Measurements from ENCODE around the gene PSME1.

DNA sequence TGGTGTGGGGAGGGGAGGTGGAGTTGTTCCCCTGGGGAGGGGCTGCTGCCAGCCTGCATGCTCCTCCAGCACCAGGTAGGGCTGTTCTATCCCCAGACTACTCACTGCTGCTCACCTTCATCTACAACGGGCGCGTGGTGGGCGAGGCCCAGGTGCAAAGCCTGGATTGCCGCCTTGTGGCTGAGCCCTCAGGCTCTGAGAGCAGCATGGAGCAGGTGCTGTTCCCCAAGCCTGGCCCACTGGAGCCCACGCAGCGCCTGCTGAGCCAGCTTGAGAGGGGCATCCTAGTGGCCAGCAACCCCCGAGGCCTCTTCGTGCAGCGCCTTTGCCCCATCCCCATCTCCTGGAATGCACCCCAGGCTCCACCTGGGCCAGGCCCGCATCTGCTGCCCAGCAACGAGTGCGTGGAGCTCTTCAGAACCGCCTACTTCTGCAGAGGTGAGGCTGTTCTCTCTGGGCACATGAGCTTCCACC is 28.6 kb downstream of the PSME1 start:
- no peak for TF ChIP-seq TAF1 (IDR thresholded peaks at IDR 0.05; ENCODE audit: low read depth, low read length)
- no peak for TF ChIP-seq POU2F2 (IDR thresholded peaks at IDR 0.05; ENCODE audit: low read depth, low read length)
- no peak for TF ChIP-seq POLR2AphosphoS5 (IDR thresholded peaks at IDR 0.05; ENCODE audit: low read depth, low read length)

Measured in GM12891 (cell line).